Endothelial cell of umbilical vein (primary cell): ENCODE measurements around the gene SIGLEC7. TPM values are rescaled to one million over a fixed set of nuclear protein-coding genes. Genes with fewer than 3 reads are reported as not detected.
A peak's percentile ranks its signal among the peaks of the same experiment; 100 is the strongest.

Experiments used
- BruUV-seq: library from RNA; stranded (reverse); fragments of 400-500 nt; replicated peaks from 2 replicates; lab custom pipeline; 2021; lab: Mats Ljungman, UMichigan
- CTCF ChIA-PET: fragments of 300-600, 350-600 bp; sonication (Branson Sonifier 250); formaldehyde crosslinking; loops from one replicate; lab custom pipeline; 2021; ENCODE audit warnings: antibody characterized with exemption, inconsistent platforms; lab: Charles Lee
- POLR2A ChIA-PET: fragments of 300-600, 350-600 bp; sonication (Branson Sonifier 250); formaldehyde crosslinking; loops from one replicate; lab custom pipeline; 2021; ENCODE audit warnings: antibody characterized with exemption, inconsistent platforms; lab: Charles Lee
- DNase-seq: peaks from one replicate; pipeline ENCODE4 v3.0.0-alpha.2; 2011; ENCODE audit warnings: low read depth, low spot score
- FAIRE-seq: peaks from 2 replicates; lab custom pipeline; 2011; peaks lifted over from hg19 to GRCh38; lab: Jason Lieb, UNC
- H2AFZ ChIP-seq: 2 replicates; pipeline ENCODE4 v1.6.0; 2012; ENCODE audit warnings: low read depth, low read length, control low read depth, inconsistent platforms
- H3K27ac ChIP-seq: 2 replicates; pipeline ENCODE4 v1.5.1; 2011; ENCODE audit warnings: low read depth, mild to moderate bottlenecking, control low read depth, low read length, moderate library complexity; ENCODE audit not compliant: insufficient read depth
- H3K27me3 ChIP-seq, 2 experiments: 2 replicates each; pipeline versions ENCODE4 v1.6.0 to v1.6.1; 2011; ENCODE audit warnings: low read length in 2 of 2, mixed read lengths in 1 of 2; ENCODE audit not compliant: control insufficient read depth in 2 of 2, insufficient read depth in 2 of 2
- H3K36me3 ChIP-seq, 2 experiments: 2 replicates in 1 of 2; 3 replicates in 1 of 2; pipeline ENCODE4 v1.5.1; 2011; ENCODE audit warnings: low read length in 2 of 2, mild to moderate bottlenecking in 1 of 2, moderate library complexity in 1 of 2; ENCODE audit not compliant: control insufficient read depth in 2 of 2, insufficient read depth in 2 of 2; ENCODE audit errors: extremely low read depth in 1 of 2
- H3K4me1 ChIP-seq: 3 replicates; pipeline ENCODE4 v1.5.1; 2011; ENCODE audit warnings: mild to moderate bottlenecking, low read length; ENCODE audit not compliant: control insufficient read depth, insufficient read depth; ENCODE audit errors: extremely low read depth
- H3K4me2 ChIP-seq: 2 replicates; pipeline ENCODE4 v1.6.1; 2011; ENCODE audit warnings: low read length, control low read depth, mixed read lengths; ENCODE audit not compliant: insufficient read depth
- H3K4me3 ChIP-seq, 3 experiments: fragments of 200-600 bp in 1 of 3; sonication (generic), shearing (Covaris generic) in 1 of 3; replicated peaks in 1 of 3; 2 replicates each; pipeline ENCODE4 v1.5.1; 2011 to 2016; ENCODE audit warnings: control low read depth in 3 of 3, low read length in 3 of 3, mild to moderate bottlenecking in 2 of 3, inconsistent platforms in 1 of 3, low read depth in 1 of 3, moderate library complexity in 1 of 3; ENCODE audit not compliant: insufficient read depth in 1 of 3
- H3K79me2 ChIP-seq: 2 replicates; pipeline ENCODE4 v1.6.0; 2012; ENCODE audit warnings: low read length, inconsistent platforms; ENCODE audit not compliant: control insufficient read depth, insufficient read depth
- H3K9ac ChIP-seq: replicated peaks from 2 replicates; pipeline ENCODE3; 2011; ENCODE audit warnings: low read length, control low read depth; ENCODE audit not compliant: insufficient read depth; ENCODE audit errors: extremely low read depth
- H3K9me1 ChIP-seq: replicated peaks from 3 replicates; pipeline ENCODE4 v1.6.0; 2011; ENCODE audit warnings: mild to moderate bottlenecking, low read length; ENCODE audit not compliant: control insufficient read depth, insufficient read depth; ENCODE audit errors: extremely low read depth
- H3K9me3 ChIP-seq: replicated peaks from 2 replicates; pipeline ENCODE4 v1.5.1; 2012; ENCODE audit warnings: low read length, inconsistent platforms; ENCODE audit not compliant: control insufficient read depth, insufficient read depth
- H4K20me1 ChIP-seq: replicated peaks from 2 replicates; pipeline ENCODE3; 2011; ENCODE audit warnings: mild to moderate bottlenecking, low read length; ENCODE audit not compliant: control insufficient read depth, insufficient read depth; ENCODE audit errors: extremely low read depth
- EZH2 ChIP-seq: IDR thresholded peaks from 2 replicates; pipeline ENCODE4 v1.6.1; 2012; ENCODE audit warnings: borderline replicate concordance, low read depth, mild to moderate bottlenecking, moderate library complexity, low read length, inconsistent platforms; ENCODE audit not compliant: severe bottlenecking
- FOS ChIP-seq: IDR thresholded peaks from 2 replicates; pipeline ENCODE4 v1.6.1; 2011; ENCODE audit warnings: mild to moderate bottlenecking, low read length, moderate library complexity, borderline replicate concordance; ENCODE audit not compliant: insufficient read depth
- GATA2 ChIP-seq: IDR thresholded peaks from 2 replicates; pipeline ENCODE4 v1.7.0; 2011; ENCODE audit warnings: low read depth, mild to moderate bottlenecking, moderate library complexity, mixed read lengths, low read length; ENCODE audit not compliant: insufficient read length, insufficient read depth
- JUN ChIP-seq: IDR thresholded peaks from 2 replicates; pipeline ENCODE4 v1.6.1; 2011; ENCODE audit warnings: borderline replicate concordance, low read depth; ENCODE audit not compliant: insufficient read length, insufficient read depth
- MYC ChIP-seq: IDR thresholded peaks from one replicate; pipeline ENCODE4 v1.6.1; 2011; ENCODE audit warnings: mild to moderate bottlenecking, low read depth, low read length
- POLR2A ChIP-seq: IDR thresholded peaks from 2 replicates; pipeline ENCODE4 v1.6.1; 2012; ENCODE audit warnings: low read depth, mild to moderate bottlenecking, control low read depth, low read length
- POLR2AphosphoS5 ChIP-seq: IDR thresholded peaks from 2 replicates; pipeline ENCODE4 v1.6.1; 2012; ENCODE audit warnings: low read depth, mild to moderate bottlenecking, control low read depth, low read length, moderate library complexity; ENCODE audit not compliant: insufficient read depth
- dilution Hi-C: fragments of 300-500 bp; cut with MboI; formaldehyde crosslinking; loops from one replicate; pipeline ENCODE4 v1.15.0; 2019; ENCODE audit warnings: low sequenced_read_pairs; ENCODE audit not compliant: extremely low pct_ligation_motif_present
- intact Hi-C: fragments of 100-400 bp; cut with micrococcal nuclease; formaldehyde crosslinking; loops from one replicate; pipeline ENCODE4 v1.10.0; 2022
- polyA plus RNA-seq, 4 experiments: library from polyadenylated mRNA; depleted of rRNA in 3 of 4; stranded (reverse) in 3 of 4; unstranded in 1 of 4; fragments of >200 nt; gene quantifications; 2 replicates each; pipeline versions ENCODE4 v1.2.1 to v1.2.3, GENCODE V29; 2011 to 2012; ENCODE audit warnings: missing spikeins in 1 of 4
- total RNA-seq: library from RNA; stranded (reverse); gene quantifications from 2 replicates; pipeline ENCODE4 v1.2.3, GENCODE V29; 2021
- TF ChIP-seq, protein P1 (sequence below): IDR thresholded peaks from 2 replicates; pipeline ENCODE4 v1.6.1; 2011; ENCODE audit not compliant: insufficient read depth, insufficient read length
- TF ChIP-seq, protein P2 (sequence below), 2 donors: IDR thresholded peaks; 1 replicate in 1 of 2; 2 replicates in 1 of 2; pipeline ENCODE4 v1.5.1; 2011; ENCODE audit warnings: low read length in 2 of 2, mild to moderate bottlenecking in 2 of 2, moderate library complexity in 2 of 2, control low read depth in 1 of 2, inconsistent platforms in 1 of 2, low read depth in 1 of 2; ENCODE audit not compliant: insufficient read depth in 1 of 2; ENCODE audit errors: extremely low read depth in 1 of 2

Gene SIGLEC7
- total and polyA plus RNA-seq, 2 donors (not counting 3 experiments of a cell fraction or from before 2014, with no cell fraction given) = not detected

DNA sequence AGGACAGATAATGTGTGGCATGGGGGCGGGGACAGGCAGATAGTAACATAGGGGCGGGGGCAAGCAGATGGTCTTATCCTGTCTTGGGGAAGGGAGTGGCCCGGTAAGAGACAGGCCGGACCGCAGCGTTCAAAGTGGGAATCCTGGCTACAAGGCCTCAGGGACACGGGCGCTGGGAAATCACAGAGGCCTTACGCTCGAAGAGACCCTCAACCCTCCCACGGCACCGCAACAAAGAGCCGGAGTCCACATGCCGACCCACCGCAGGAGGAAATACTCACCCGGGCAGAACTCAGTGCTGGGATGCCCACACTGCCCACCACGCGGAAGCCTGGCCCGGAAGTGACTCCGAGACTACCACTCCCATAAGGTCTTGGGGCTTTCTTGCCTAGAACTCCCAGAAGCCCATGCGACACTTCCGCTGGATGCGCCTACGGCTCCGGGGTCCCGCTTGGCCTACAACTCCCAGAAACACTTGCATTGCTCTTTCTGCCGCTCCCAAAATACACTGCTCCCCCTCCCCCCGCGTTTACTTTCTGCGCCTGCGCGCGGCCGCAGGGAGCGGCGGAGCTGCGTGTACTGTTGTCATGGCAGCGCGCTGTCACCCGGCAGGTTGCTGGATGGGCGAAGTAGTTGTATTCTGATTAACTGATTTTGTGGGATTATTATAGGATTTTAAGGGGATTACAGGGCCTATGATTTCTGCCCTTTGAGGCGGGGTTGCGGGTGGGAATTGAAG lies 33.9 kb upstream of the SIGLEC7 start, which contains the start of gene CTU1:
CTU1 (minus strand) TSS at position 344 of the 739 bp plus-strand sequence. CDS start 3,840 bp downstream, outside the sequence.
- TF ChIP-seq, protein P1, sequence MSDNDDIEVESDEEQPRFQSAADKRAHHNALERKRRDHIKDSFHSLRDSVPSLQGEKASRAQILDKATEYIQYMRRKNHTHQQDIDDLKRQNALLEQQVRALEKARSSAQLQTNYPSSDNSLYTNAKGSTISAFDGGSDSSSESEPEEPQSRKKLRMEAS = peak; percentile 68
- TF ChIP-seq POLR2AphosphoS5 (peak; percentile 89), JUN (no peak), FOS (peak; percentile 7), EZH2 (no peak), POLR2A (peak; percentile 89), GATA2 (no peak), MYC (peak; percentile 97)
- TF ChIP-seq, protein P2, sequence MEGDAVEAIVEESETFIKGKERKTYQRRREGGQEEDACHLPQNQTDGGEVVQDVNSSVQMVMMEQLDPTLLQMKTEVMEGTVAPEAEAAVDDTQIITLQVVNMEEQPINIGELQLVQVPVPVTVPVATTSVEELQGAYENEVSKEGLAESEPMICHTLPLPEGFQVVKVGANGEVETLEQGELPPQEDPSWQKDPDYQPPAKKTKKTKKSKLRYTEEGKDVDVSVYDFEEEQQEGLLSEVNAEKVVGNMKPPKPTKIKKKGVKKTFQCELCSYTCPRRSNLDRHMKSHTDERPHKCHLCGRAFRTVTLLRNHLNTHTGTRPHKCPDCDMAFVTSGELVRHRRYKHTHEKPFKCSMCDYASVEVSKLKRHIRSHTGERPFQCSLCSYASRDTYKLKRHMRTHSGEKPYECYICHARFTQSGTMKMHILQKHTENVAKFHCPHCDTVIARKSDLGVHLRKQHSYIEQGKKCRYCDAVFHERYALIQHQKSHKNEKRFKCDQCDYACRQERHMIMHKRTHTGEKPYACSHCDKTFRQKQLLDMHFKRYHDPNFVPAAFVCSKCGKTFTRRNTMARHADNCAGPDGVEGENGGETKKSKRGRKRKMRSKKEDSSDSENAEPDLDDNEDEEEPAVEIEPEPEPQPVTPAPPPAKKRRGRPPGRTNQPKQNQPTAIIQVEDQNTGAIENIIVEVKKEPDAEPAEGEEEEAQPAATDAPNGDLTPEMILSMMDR (IDR thresholded peaks at IDR 0.05; ENCODE audit: extremely low read depth in 1 of 2, insufficient read depth in 1 of 2, low read depth in 1 of 2, low read length in 2 of 2) = no peak
- ChIA-PET CTCF (interaction anchor here (0.9 to 1.4 kb wide), 2 partner anchors 12 to 87 kb away, joined by 4 to 5 read pairs; no protein-coding TSS in a partner anchor), POLR2A (no interaction called here)
- no peaks in the 10 kb centered on the region for H3K9me1 ChIP-seq
- H3K9me3 ChIP-seq = no peaks in the 10 kb centered on the region
- intact Hi-C loops = loop anchor here (1.0 to 5.0 kb wide), 6 partner anchors 11 to 597 kb away; partner anchors contain the start of genes ETFB and JOSD2
- dilution Hi-C loops = no loop called here
- H3K9ac ChIP-seq = peak within 1 kb of the TSS; percentile 68
- H3K79me2 ChIP-seq = peaks cover 34% of the 10 kb centered on the region
- peaks cover 0 to 9% of the 10 kb centered on the region in 2 experiments for H3K27me3 ChIP-seq
- peak within 1 kb of the TSS; percentile 80 for H2AFZ ChIP-seq
- H4K20me1 ChIP-seq = no peaks in the 10 kb centered on the region
- peaks cover 11% of the 10 kb centered on the region for H3K4me1 ChIP-seq
- H3K4me2 ChIP-seq = peak within 1 kb of the TSS; percentile 81
- DNase-seq = peak; percentile 99
- H3K4me3 ChIP-seq = peak within 1 kb of the TSS; percentile 56 to 65 (median 64)
- peak within 1 kb of the TSS; percentile 51 for H3K27ac ChIP-seq
- FAIRE-seq = peak; percentile 99
- BruUV-seq = no TSS peak
- no peaks in the 10 kb centered on the region for H3K36me3 ChIP-seq
